Astrocyte of the spinal cord (primary cell): Measurements from ENCODE around the gene MSGN1.

Source experiments
- DNase-seq: peaks from one replicate; pipeline ENCODE4 v3.0.0; 2011; ENCODE audit warnings: low read depth, low spot score
- H3K4me3 ChIP-seq: 2 replicates; pipeline ENCODE4 v1.5.1; 2011; ENCODE audit warnings: low read depth, mild to moderate bottlenecking, low read length, moderate library complexity
- CTCF ChIP-seq: IDR thresholded peaks from 2 replicates; pipeline ENCODE4 v1.5.1; 2012; ENCODE audit warnings: low read depth, mild to moderate bottlenecking, low read length, inconsistent platforms
- in situ Hi-C: cut with HindIII; loops from 2 replicates; pipeline ENCODE4 v1.10.0; 2017; ENCODE audit warnings: low sequenced_read_pairs

MSGN1 gene

GRCh38 chr2:17816396-17817245, at the start of gene MSGN1:
Gene MSGN1 (plus strand): TSS chr2:17816460. CDS start chr2:17816519, 59 bp downstream.
- H3K4me3 ChIP-seq = no peak within 1 kb of the TSS
- in situ Hi-C loops = no loop called here
- DNase-seq = no peak
- TF ChIP-seq CTCF = no peak

GRCh38 chr2:17768894-17769293, 47.4 kb upstream of the MSGN1 start:
- no peak for DNase-seq
- in situ Hi-C loops = no loop called here
- no peak overlapping the region for H3K4me3 ChIP-seq
- no peak for TF ChIP-seq CTCF

- TF ChIP-seq CTCF = no peak
- DNase-seq = no peak
- no peak overlapping the region for H3K4me3 ChIP-seq
- in situ Hi-C loops = no loop called here
Observed at GRCh38 chr2:17771956-17772355, 44.3 kb upstream of the MSGN1 start.

- DNase-seq = no peak
- no peak overlapping the region for H3K4me3 ChIP-seq
- in situ Hi-C loops = no loop called here
- TF ChIP-seq CTCF = no peak
Observed at GRCh38 chr2:17772532-17772931, 43.7 kb upstream of the MSGN1 start.

GRCh38 chr2:17780546-17780945, 35.7 kb upstream of the MSGN1 start:
- in situ Hi-C loops = no loop called here
- DNase-seq = no peak
- no peak for TF ChIP-seq CTCF
- no peak overlapping the region for H3K4me3 ChIP-seq

GRCh38 chr2:17781482-17781881, 34.8 kb upstream of the MSGN1 start:
- DNase-seq = no peak
- in situ Hi-C loops = no loop called here
- no peak overlapping the region for H3K4me3 ChIP-seq
- no peak for TF ChIP-seq CTCF

GRCh38 chr2:17786727-17787126, 29.5 kb upstream of the MSGN1 start:
- TF ChIP-seq CTCF = no peak
- no peak overlapping the region for H3K4me3 ChIP-seq
- in situ Hi-C loops = no loop called here
- no peak for DNase-seq
